Loucy (cell line): ENCODE measurements around the gene C3orf62.

Source experiments
- H2AFZ ChIP-seq: fragments of 200-600 bp; sonication (generic); 2 replicates; pipeline ENCODE4 v1.6.0; 2016; ENCODE audit warnings: antibody characterized with exemption, mild to moderate bottlenecking, low read length, moderate library complexity
- H3F3A ChIP-seq: fragments of 200-600 bp; 2 replicates; pipeline ENCODE4 v1.6.0; 2016; ENCODE audit warnings: antibody characterized with exemption, low read depth, mild to moderate bottlenecking
- H3K27me3 ChIP-seq: fragments of 200-600 bp; sonication (generic); 2 replicates; pipeline ENCODE4 v1.6.1; 2014; ENCODE audit warnings: low read length, mild to moderate bottlenecking; ENCODE audit not compliant: insufficient read depth, poor library complexity, severe bottlenecking
- H3K36me3 ChIP-seq: fragments of 200-600 bp; sonication (generic); 2 replicates; pipeline ENCODE4 v1.6.1; 2016; ENCODE audit warnings: low read length; ENCODE audit not compliant: insufficient read depth
- H3K4me1 ChIP-seq: fragments of 200-600 bp; sonication (generic); 2 replicates; pipeline ENCODE4 v1.5.1; 2014; ENCODE audit warnings: low read length, mild to moderate bottlenecking; ENCODE audit not compliant: insufficient read depth, poor library complexity, severe bottlenecking
- H3K4me2 ChIP-seq: fragments of 200-600 bp; sonication (generic); 2 replicates; pipeline ENCODE4 v1.6.0; 2014; ENCODE audit warnings: antibody characterized with exemption, low read length, low read depth, mild to moderate bottlenecking; ENCODE audit not compliant: poor library complexity, severe bottlenecking
- H3K4me3 ChIP-seq: fragments of 200-600 bp; sonication (generic); 2 replicates; pipeline ENCODE4 v1.5.1; 2014; ENCODE audit warnings: low read length, mild to moderate bottlenecking, mixed read lengths; ENCODE audit not compliant: poor library complexity, severe bottlenecking
- H3K79me2 ChIP-seq: fragments of 200-600 bp; sonication (generic); 2 replicates; pipeline ENCODE4 v1.6.1; 2014; ENCODE audit warnings: low read length; ENCODE audit not compliant: insufficient read depth
- H3K9ac ChIP-seq: fragments of 200-600 bp; sonication (generic); 2 replicates; pipeline ENCODE4 v1.6.0; 2014; ENCODE audit warnings: mild to moderate bottlenecking, low read depth, low read length, moderate library complexity; ENCODE audit not compliant: poor library complexity, severe bottlenecking
- H3K9me2 ChIP-seq: fragments of 200-600 bp; sonication (generic); replicated peaks from 2 replicates; pipeline ENCODE4 v1.6.1; 2016; ENCODE audit warnings: low read depth, low read length, mixed read lengths
- H3K9me3 ChIP-seq: fragments of 200-600 bp; sonication (generic); 2 replicates; pipeline ENCODE4 v1.6.1; 2014; ENCODE audit warnings: mild to moderate bottlenecking, antibody characterized with exemption, low read length, low read depth; ENCODE audit not compliant: insufficient read depth
- H4K20me1 ChIP-seq: fragments of 200-600 bp; sonication (generic); 2 replicates; pipeline ENCODE4 v1.6.0; 2014; ENCODE audit warnings: antibody characterized with exemption, low read length, mild to moderate bottlenecking; ENCODE audit not compliant: insufficient read depth, poor library complexity, severe bottlenecking
- CTCF ChIP-seq: fragments of 200-600 bp; sonication (generic); conservative IDR thresholded peaks from 2 replicates; pipeline ENCODE4 v1.5.1; 2014; ENCODE audit warnings: mild to moderate bottlenecking, antibody characterized with exemption, low read length
- EZH2phosphoT487 ChIP-seq: fragments of 200-600 bp; IDR thresholded peaks from 2 replicates; pipeline ENCODE4 v1.6.1; 2018; ENCODE audit warnings: antibody characterized with exemption, mild to moderate bottlenecking, moderate library complexity, borderline replicate concordance

The C3orf62 gene

GRCh38 chr3:49260806-49261324, 16.2 kb downstream of the C3orf62 start:
- no peaks in the 10 kb centered on the region for H3F3A ChIP-seq
- no peaks in the 10 kb centered on the region for H3K9me3 ChIP-seq
- no peak overlapping the region for H3K4me3 ChIP-seq
- no peaks in the 10 kb centered on the region for H3K9me2 ChIP-seq
- H3K9ac ChIP-seq = no peak overlapping the region
- no peaks in the 10 kb centered on the region for H4K20me1 ChIP-seq
- H3K36me3 ChIP-seq = no peaks in the 10 kb centered on the region
- TF ChIP-seq EZH2phosphoT487 = no peak
- no peak for TF ChIP-seq CTCF
- no peak overlapping the region for H2AFZ ChIP-seq
- no peaks in the 10 kb centered on the region for H3K27me3 ChIP-seq
- H3K4me2 ChIP-seq = no peak overlapping the region
- H3K79me2 ChIP-seq = no peaks in the 10 kb centered on the region
- no peaks in the 10 kb centered on the region for H3K4me1 ChIP-seq

- no peaks in the 10 kb centered on the region for H3K27me3 ChIP-seq
- H3K9ac ChIP-seq = no peak overlapping the region
- TF ChIP-seq CTCF (no peak), EZH2phosphoT487 (no peak)
- H4K20me1 ChIP-seq = no peaks in the 10 kb centered on the region
- no peaks in the 10 kb centered on the region for H3F3A ChIP-seq
- H3K9me3 ChIP-seq = no peaks in the 10 kb centered on the region
- no peaks in the 10 kb centered on the region for H3K9me2 ChIP-seq
- H3K4me1 ChIP-seq = no peaks in the 10 kb centered on the region
- no peaks in the 10 kb centered on the region for H3K79me2 ChIP-seq
- no peaks in the 10 kb centered on the region for H3K36me3 ChIP-seq
- no peak overlapping the region for H3K4me3 ChIP-seq
- H2AFZ ChIP-seq = no peak overlapping the region
- H3K4me2 ChIP-seq = no peak overlapping the region
Measured at GRCh38 chr3:49257187-49257586, 19.8 kb downstream of the C3orf62 start.

GRCh38 chr3:49255718-49256511, 21.1 kb downstream of the C3orf62 start:
- Histone ChIP-seq H4K20me1 (no peaks in the 10 kb centered on the region), H2AFZ (no peak overlapping the region), H3F3A (no peaks in the 10 kb centered on the region), H3K4me2 (no peak overlapping the region), H3K27me3 (no peaks in the 10 kb centered on the region), H3K4me1 (no peaks in the 10 kb centered on the region), H3K4me3 (no peak overlapping the region), H3K79me2 (no peaks in the 10 kb centered on the region), H3K36me3 (no peaks in the 10 kb centered on the region), H3K9ac (no peak overlapping the region), H3K9me2 (no peaks in the 10 kb centered on the region), H3K9me3 (no peaks in the 10 kb centered on the region)
- no peak for TF ChIP-seq CTCF
- no peak for TF ChIP-seq EZH2phosphoT487
